Measurements from ENCODE around the gene SLC5A11.
"Not testable (repeated sequence)": the region's sequence is repeated elsewhere in the genome, so short reads cannot be mapped to it uniquely, and the experiment has no call there.

Gene SLC5A11

GRCh38 chr16:24845726-24846547 is at the start of gene SLC5A11:
Gene SLC5A11, plus strand, starts transcription at chr16:24845963. Its CDS starts 12,681 bp downstream, at chr16:24858644.
- no peak for FAIRE-seq

- no peak for FAIRE-seq
These were observed 45.2 kb upstream of the SLC5A11 start for GRCh38 chr16:24800586-24800985.

GRCh38 chr16:24801761-24802302 is 43.9 kb upstream of the SLC5A11 start:
- FAIRE-seq = no peak

GRCh38 chr16:24805484-24805883 is 40.3 kb upstream of the SLC5A11 start:
- FAIRE-seq = no peak

DNA sequence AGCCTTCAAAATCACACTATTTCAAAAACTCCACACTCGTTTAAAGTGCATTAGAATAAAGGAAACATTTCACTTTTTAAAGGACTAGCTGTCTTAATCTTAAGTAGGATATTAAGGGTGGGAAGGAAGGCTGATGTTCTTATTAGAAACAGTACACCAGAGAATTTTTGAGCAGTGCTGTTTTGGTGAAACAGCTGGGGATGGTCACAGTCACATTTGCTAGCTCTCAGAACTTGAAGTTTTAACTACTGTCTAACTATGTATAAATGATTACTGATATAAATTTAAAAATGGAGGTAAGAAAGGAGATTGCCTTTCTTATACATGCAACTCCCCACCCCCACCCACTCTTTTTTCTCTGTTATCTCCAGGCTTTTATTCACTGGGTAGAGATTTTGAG is 38.5 kb upstream of the SLC5A11 start:
- FAIRE-seq = no peak

DNA sequence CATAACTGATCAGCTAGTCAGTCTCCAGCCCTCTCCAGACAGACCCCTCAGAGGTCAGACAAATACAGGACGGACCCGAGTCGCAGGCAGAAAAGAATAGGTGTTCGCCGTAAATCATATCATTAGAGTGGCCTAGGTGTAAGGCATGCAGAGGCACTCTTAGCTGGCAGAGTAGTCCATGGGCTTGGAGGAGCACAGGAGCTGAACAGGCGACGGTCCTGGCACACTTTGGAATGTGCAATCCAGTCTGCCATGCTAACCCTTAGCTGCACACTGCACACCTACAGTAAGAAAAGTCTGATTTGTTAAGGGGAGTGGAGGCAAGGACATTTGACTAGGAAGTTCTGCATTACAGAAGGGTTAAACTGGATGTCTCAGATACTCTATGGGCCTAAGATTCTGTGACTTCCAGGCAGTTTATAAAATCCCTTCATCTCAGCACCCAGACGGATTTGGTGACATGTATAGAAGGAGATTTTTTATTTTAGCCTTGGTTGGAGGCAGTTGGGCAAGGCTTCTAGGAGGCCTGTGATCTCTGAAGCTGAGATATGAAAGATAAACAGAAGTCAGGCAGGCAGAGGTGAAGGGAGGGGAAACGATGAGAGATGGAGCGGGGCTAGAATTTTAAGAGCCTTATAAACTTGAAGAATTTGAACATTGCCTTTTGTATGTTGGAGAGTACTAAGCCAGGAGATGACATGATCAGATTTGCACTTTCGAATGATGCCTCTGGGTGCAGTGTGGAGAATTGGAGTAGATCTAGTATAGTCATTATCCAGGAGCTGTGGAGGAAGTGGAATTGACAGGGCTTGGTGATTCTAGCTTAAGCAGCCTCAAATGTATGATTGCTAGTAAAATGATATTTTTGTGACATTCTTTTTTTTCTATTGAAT is 34.6 kb upstream of the SLC5A11 start:
- no peak for FAIRE-seq

DNA sequence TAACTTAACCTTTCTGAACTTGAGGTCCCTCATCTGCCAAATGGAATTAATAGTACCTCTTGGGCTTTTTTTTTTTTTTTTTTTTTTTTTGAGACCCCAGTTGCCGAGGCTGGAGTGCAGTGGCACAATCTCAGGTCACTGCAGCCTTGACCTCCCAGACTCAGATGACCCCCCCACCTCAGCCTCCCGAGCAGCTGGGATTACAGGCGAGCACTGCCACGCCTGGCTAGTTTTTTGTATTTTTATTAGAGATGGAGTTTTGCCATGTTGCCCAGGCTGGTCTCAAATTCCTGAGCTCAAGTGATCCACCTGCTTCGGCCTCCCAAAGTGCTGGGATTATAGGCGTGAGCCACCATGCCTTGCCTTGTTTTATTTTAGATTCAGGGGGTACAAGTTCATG is 33.0 kb upstream of the SLC5A11 start:
- not testable (repeated sequence) for FAIRE-seq

- no peak for FAIRE-seq
These were observed 30.7 kb upstream of the SLC5A11 start for GRCh38 chr16:24815021-24815420.

DNA sequence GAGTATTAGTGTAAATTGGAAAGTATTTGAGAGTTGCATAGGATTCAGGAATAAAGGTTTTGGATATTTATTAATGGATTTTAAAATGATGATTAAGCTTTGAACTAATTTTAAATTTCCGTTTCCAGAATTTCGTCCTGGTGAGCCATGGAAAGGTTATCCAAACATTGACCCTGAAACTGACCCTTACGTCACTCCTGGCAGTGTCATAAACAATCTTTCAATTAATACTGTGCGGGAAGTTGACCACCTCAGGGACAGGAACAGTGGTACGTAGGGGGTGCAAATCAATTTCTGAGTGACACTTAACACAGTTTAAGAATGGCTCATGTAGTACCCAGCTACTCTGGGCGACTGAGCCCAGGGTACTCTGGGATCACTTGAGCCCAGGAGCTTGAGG is 29.1 kb upstream of the SLC5A11 start:
- FAIRE-seq = no peak

DNA sequence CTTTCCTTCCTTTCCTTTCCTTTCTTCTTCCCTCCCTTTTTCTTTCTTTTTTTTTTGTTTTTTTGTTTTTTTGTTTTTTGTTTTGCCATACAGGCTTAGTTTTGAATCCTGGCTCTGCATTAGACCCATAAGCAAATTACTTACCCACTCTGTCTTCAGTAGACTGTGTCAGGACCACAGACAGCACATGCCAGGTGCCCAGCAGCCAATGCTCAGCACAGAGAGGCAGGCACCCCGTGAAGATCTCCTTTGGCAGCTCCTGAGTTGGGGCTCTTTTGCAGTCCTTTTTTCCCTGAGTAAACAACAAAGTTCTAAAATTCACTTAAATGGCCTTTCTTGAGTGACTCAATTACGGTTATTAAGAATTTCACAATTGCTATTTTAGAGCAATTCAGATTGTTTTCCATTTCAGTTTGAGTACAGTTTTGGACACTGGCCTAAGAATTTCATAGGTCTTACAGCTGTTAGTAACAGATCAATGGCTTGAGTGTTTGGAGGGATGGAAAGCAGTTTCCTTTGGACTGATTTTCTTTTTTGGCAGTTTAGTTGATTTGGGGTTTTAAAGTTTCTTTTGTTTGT is 26.2 kb upstream of the SLC5A11 start:
- FAIRE-seq = no peak

DNA sequence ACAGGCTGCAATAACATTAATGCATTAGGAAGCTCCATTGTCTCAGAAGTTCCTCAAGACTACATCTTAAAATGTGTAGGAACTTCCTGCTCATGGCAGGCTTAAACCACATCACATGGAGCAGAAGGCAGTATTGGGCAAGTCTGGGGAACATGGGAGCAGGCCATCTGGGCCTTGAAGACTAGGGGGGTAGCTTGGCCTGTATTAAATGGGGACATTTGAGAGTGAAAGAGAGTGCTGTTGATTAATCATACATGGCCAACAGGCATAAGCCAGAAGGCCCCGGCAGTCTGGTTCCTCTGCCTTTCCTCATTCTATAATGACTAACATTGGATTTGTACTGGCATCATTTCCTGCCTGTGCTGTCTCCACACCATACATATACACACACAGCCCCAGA is 25.2 kb upstream of the SLC5A11 start:
- FAIRE-seq = no peak

DNA sequence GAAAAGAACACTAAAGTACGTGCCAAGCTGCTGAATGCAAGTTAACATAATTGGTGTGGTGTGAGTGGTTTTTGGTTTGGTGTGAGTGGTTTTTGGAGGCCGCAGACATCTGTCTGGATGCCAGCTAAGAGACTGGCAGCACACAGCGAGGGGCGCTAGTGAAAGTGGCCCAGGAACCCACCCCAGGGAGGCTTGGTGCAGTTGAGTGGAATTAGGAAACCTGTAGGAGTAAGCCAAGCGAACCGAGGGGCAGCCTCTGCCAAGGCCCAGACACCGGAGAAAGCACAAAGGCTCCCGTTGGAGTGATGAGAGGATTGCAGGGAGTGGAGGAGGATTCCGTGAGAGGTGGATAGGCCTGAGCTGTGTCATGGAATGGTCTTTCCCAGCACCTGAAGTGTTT is 24.6 kb upstream of the SLC5A11 start:
- no peak for FAIRE-seq

GRCh38 chr16:24822542-24822941 is 23.2 kb upstream of the SLC5A11 start:
- FAIRE-seq = no peak

DNA sequence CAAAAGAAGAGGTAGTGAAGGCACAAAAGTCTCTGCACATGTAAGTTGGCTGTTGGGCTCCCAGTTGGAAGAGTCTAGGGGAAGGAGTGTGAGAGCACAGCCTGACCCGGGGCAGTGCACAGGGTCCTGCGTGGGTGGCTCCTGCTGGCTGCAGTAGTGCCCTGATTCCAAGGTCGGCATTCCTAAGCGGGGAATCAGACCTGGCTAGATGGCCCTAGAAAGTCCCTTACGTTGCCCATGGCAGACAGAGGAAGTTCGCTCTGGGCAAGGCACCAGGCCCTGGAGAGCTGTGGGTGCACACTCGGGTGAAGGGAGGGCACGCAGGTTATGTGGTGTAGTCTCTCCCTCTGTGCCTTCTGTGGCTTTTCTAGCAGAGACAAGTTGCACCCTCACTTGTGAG is 22.8 kb upstream of the SLC5A11 start:
- no peak for FAIRE-seq

GRCh38 chr16:24825696-24826095 is 20.1 kb upstream of the SLC5A11 start:
- no peak for FAIRE-seq

DNA sequence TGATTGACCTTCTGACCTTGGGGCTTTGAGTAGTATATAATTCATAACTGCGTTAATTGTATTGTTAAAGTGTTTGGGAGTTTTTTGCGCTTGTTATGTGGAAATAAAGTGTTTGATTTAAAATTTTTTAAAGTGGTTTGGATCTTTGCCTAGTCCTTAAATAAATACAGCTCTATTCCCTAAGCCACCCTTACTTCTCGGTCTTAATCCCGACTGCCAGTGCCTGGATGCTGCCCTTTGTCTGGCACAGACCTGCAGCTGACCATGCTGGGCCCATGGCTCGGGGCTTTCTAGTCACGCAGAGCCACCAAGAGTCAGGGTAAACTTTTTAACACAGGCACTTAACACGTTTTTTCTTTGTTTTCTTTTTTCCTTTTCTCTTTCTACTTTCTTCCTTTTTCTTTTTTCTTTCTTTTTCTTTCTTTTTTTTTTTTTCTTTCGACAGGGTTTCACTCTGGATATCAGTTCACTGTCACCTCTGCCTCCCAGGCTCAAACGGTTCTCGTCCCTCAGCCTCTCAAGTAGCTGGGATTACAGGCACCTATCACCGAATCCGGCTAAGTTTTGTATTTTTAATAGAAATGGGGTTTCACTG is 19.6 kb upstream of the SLC5A11 start:
- no peak for FAIRE-seq

GRCh38 chr16:24826817-24827566 is 18.8 kb upstream of the SLC5A11 start:
- no peak for FAIRE-seq

DNA sequence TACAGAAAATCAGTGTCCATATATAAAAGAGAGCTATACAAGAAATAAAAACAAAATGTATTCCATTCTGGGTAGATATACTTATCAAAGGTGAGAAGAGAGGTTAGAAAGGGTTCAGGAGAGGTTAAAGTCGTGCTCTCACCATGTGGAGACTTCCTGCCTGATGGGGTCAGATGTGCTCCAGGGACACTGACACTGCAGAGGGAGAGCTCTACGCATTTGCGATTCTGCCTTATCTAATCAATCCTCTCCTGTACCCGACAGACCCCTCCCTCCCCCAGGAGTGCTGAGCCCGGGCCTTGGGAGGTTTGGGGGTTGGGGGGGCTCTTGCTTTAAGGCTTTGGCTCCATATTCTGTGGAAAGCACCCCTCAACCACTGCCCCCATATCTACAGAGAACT is 16.6 kb upstream of the SLC5A11 start:
- FAIRE-seq = no peak

- no peak for FAIRE-seq
These were observed 12.4 kb upstream of the SLC5A11 start for GRCh38 chr16:24833352-24833751.

GRCh38 chr16:24834459-24835335 is 11.1 kb upstream of the SLC5A11 start:
- FAIRE-seq = no peak

- FAIRE-seq = no peak
These were observed 8.9 kb upstream of the SLC5A11 start for GRCh38 chr16:24836836-24837235.
